ENCODE data around the gene CDKAL1.

The CDKAL1 gene

DNA sequence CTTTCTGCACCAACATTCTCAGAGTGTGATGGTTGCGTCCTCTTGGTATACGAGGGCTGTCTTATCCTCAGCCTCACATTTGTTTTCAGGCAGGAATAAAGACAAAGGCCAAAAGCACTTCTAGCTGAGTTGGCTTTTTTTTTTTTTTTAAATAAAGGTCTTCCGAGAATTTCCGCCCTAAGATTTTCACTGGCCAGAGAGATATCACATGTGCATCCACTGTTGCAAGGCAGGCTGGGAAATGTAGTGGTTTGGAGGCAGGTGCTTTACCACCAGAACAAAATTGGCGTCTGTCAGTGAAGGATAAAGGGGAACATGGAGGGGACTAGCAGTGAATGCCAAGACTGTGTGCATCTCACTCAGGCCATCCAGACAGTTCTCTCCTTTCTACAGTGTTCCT is 724.4 kb downstream of the CDKAL1 start:
- no peak for DNase-seq (ENCODE audit: low spot score)

DNA sequence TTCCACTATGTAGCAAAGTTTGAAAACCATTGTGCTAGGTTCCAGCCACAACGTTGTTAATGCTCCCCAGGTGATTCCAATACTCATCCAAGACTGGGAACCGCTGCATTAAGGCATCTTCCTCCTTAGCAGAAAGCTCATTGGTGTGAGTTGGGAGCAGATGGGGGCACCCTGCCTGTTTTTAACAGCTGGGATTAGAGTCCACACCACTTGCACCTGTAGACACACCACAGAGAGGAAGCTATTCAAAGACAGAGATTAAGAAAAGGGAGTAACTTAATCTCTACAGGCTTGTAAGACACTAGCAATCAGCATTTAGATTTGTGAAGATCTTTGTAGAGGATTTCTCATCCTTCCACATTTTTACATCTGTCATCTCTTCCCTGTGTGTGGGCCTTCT is 725.4 kb downstream of the CDKAL1 start:
- no peak for DNase-seq (ENCODE audit: low spot score)

DNA sequence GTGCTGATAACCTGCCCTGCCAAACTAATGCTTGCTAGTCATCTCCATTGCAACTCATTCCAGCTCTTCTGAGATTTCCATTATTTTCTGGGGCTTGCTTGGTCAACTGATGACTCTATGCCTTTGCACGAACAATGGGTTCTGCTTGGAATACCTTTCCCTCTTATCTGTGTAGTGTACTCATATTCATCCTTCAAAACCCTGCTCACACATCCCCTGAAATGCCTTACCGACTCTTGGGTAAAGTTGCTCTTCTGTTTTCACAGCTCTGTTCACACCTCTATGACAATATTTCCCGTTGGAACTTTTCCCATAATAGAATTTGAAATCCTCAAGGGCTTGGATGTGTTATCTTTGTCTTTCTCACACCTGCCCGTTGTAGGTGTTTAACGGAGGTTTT is 728.2 kb downstream of the CDKAL1 start:
- DNase-seq (ENCODE audit: low spot score), result no peak

DNA sequence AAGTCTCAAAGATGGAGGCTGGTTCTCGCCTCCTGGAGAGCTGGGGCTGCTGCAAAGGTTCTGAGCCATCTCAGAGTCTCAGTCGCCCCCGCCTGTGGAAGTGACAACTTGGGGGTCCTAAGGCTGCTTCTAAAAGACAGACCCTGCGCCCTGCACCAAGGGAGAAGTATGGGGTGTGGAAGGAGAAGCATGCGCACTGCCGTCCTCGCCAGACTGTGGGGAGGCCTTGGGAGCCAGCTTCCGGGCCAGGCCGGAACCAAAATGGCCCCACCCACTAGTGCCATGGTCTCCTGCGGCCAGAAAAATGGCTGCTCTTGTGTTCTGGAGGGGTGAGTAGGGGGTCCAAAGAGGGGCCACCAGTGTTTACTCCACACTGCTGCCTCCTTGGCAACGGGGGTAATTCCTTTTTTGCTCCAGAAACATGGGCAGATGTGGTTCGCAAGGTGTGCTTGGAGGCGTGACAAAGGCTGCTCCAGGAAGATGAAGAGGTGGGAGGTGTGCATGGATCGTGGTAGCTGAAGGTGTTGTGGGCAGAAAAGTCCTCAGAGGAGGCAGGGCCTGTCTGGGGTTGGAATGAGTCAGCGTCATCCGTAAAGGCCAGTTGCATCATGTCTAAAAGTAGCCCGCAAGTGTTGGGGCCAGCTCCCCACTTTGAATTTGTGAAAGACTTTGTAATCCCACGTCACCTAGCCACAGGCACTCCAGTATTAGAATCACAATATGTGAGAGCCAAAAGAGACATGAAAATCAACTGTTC is 729.5 kb downstream of the CDKAL1 start:
- DNase-seq (ENCODE audit: low spot score), result no peak

DNA sequence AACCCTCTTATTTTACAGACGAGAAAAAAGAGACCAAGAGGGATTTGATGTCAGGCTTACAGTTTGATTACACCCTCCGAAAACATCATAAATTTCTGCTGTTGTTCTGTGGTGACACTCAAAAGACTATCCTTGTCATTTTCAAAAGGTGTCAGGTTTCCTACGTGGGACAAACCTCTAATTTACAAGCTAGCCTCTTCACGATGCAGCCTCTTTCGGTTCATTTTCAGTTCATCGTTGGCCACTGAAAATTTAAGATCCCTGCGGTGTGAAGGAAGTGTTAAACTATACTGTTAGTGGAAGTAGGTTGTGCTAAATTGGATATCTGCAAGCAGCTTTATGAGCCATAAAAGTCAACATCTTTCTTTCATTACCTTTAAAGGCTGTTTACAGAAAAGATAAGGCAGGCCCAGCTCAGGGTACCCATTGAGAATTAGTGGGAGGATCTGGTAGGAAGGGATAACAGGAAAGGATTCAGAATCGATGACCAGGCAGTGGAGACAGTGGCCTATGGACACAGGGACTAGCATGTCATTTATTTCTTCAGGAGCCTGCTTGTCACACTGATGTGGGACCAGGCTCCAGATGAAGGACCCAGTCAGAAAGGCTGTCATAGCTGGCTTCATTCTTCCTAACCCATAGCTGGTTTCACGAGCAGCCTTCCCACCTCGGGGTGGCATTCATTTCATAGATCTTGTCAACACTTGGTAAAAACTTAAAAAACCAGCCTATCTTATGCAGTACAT is 730.2 kb downstream of the CDKAL1 start:
- DNase-seq (ENCODE audit: low spot score), result no peak

DNA sequence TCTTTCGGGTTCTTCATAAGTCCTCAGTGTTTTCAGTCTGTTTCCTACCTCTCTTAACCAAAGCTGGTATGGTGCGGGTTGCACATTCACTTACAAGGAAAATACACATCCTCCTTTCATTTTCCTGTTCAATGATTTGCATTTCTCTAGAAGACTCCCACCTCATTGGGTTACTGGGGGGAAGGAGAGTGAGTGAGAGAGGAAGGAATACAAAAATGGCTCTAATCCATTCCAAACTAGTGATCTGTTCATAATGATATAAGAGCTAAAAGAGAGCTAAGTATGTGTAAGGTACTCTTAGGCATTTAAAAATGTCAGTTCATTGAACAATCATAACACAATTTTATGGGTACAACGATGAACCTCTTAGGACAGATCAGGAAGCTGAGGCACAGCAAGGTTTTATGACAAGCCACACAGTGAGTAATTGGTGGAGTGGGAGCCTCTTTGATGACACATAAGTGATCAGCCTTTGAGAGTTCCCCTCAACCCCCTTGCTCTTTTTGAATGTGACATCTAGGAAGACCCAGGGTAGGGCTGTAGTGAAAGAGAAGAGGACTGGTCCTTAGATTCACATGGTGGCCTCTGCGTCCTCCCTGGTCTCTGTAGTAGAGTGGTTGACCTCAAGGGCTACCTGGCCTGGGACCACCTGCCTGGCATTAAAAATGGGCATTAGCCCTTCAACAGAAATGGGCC is 730.9 kb downstream of the CDKAL1 start:
- DNase-seq (ENCODE audit: low spot score), result no peak

DNA sequence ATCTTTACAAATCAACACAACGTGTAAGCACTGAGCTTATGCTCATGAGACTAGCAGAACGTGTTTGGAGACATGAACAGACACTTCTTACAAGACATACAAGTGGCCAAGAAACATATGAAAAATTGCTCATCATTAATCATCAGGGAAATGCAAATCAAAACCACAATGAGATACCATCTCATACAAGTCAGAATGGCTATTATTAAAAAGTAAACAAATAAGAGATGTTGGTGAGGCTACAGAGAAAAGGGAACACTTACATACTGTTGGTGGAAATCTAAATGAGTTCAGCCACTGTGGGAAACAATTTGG is 731.4 kb downstream of the CDKAL1 start:
- DNase-seq (ENCODE audit: low spot score), result no peak

DNA sequence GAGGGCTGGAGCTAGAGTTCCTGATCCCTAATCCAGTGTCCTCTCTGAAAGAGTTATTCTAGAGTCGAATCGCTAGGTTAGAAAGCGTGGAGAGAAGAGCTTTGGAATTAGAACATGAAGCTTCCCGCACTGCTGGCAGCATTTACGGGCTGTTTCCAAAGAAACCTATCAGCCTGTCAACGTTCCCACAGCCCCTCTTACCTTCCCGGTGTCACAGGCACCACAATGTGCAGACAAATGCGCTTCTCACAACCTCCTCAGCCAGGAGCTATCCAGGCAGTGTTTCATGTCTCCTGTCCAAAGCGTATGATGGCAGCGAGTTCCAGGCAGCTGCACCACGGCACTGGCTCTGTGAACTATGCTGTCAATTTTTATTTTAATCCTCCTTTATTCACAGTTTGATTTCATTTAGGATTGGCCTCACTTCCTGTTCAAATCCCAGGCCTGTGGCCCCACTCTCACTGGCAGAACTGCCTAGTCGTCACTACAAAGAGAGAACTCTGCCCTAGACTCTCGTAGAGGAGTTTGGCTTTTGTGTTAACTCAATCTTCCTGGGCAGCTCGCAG is 736.5 kb downstream of the CDKAL1 start:
- no peak for DNase-seq (ENCODE audit: low spot score)

DNA sequence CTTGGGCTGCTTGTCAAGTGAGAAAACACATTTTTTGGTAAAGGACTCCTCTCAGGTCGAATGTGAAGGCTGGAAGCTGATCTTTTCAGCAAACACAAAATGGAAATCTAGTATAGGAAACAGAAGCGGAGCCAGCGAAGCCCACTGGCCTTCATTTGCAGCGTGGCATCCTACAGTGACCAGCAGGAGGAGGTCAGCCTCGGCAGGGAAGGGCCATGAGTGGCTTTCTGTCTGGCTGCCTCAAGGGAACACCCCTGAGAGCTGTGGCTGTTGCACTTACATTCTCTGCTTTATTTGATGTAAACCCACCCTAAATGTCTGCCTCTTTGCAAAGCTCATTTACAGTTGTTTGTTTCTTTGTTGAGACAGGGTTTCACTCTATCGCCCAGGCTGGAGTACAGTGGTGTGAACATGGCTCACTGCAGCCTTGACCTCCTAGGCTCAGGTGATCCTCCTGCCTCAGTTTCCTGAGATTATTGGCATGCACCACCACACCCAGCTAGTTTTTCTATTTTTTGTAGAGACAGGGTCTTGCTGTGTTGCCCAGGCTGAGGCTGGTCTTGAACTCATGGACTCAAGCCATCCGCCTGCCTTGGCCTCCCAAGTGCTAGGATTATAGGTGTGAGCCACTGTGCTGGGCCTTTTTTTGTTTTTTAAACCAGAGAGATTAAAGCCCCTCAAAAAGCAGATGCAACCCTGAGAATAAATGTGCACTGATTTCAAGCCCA is 737.3 kb downstream of the CDKAL1 start:
- DNase-seq (ENCODE audit: low spot score), result no peak

DNA sequence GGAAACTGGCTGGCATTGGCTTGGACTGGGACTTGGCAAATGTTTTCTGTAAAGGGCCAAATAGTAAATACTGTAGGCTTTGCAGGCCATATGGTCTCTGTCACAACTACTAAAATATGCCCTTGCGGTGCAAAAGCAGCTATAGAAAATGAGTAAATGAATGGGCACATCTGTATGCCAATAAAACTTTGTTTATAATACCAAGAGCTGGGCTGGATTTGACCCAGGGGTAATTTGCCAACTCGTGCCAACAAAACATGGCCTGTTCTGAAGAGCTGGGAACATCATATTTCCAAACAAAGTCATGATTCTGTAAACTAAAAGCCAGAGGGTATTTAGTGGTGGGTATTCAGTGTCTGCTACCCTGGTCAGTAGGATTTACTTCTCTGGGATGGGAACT is 739.2 kb downstream of the CDKAL1 start:
- no peak for DNase-seq (ENCODE audit: low spot score)

DNA sequence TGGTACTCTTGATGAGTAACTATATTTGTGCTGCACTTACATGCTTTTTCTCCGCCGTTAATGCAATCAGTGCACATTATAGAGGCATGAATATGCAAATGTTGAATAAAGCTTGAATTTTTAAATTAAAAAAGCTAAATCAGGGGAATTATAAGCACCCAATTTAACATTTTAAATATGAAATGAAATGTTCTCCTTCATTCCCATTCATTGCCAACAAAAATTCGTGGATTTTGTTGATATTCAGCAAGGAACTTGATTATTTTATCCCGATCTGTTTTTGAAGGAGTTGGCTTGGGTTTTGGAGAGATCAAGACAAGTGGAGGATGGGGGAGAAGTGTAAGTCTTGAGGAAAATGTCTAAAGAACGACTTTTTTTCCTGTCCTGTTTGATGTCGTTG is 740.6 kb downstream of the CDKAL1 start:
- DNase-seq (ENCODE audit: low spot score), result no peak

DNA sequence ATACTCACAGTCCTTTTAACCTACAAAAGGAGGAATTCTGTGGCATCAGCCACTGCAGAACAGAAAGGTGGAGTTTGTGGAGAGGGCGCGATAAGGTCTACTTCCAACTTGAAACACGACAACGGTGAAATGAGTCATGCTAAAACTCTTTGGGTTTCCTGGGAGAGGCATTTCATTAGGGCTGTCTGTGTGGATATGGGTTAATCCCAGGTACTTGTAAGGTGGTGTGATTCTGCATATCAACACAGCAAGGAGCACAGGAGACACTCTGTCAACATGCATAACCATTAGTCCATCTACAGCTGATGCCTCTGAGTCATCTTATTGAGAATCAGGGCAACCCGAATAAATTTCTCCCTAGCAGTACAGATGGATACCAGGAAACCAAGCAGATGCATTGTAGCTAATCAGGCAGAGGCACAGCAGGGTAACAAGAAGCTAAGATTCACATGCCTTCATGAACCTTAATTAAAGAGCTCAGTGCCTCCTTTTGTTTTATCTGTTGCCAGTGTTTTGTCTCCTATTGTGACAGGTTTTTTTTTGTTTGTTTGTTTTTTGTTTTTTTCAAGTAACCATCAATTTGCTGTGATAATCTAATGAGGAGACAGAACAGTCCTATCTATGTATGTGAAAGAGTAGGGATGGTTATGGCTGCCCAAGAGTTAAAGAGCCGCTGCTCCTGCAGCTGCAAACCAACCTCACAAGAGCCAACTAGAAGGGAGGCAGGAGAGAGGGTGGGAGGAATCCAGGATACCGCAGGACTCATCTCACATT is 743.5 kb downstream of the CDKAL1 start:
- peak; percentile 79 for DNase-seq (ENCODE audit: low spot score)

DNA sequence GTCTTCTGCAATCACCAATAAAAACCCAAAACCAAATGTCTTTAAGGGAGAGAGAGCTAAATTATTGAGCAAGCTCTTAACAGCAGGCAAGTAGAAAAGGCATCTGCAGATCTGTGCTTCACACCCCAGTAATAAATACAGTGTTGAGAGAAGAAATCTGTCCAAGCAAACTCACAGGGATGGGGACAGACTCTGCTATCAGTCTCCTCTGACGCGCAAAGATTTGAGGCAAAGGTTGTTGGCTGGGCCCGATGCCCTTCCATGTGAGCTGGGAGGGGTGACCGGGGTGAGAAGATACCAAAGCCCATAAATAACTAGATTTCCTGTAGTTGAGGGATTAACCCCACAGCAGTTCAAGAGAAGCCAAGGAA is 744.1 kb downstream of the CDKAL1 start:
- no peak for DNase-seq (ENCODE audit: low spot score)

DNA sequence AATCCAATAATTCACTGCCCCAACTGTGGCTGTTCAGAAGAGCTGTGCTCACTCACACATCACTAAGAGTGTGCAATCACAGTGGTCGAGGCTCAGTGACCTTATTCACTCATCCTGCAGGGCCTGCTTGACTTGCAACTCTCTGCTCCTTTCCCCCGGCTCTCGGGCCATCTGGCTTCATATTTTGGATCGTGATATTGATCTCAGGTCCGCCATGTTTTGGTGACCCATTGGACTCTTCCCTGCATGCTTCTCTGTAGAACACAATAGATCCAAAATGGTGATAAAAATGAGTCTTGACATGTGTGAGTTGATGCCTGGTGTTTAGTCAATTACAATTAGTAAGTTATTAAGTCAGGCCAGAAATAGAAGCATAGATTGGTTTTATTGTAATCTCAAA is 745.4 kb downstream of the CDKAL1 start:
- DNase-seq (ENCODE audit: low spot score), result no peak

DNA sequence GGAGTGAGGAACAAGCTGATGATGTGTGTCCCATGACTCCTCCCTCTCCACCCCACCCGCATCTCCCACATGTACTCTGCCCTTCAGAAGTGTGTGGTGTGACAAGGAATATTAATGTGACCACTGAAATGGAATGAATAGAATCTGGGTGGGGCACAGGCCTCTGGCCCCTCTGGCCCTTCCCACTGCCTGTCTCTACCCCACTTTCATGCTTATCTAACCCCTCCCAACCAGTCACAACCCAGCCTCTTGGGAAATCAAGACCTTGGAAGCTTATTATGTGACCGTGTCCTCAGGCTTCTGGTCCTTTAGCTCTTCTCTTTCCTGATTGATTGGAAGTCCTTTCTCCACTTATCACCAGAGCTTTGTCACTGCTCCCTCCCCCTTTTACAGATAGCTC is 747.1 kb downstream of the CDKAL1 start:
- DNase-seq (ENCODE audit: low spot score), result no peak

All from cerebellar cortex (tissue), 1 donor.